GM23338 (cell line): ENCODE measurements around the gene COPS6. TPM values are rescaled to one million over a fixed set of nuclear protein-coding genes. Genes with fewer than 3 reads are reported as not detected.

Experiments
- ATAC-seq: fragments of 200-7000 bp; cut with Tn5 transposase; 3 replicates; pipeline ENCODE4 v1.9.1; 2020
- DNase-seq: peaks from one replicate; pipeline ENCODE4 v3.0.0-alpha.2; 2015; ENCODE audit warnings: low spot score
- H2AFZ ChIP-seq: fragments of 200-600 bp; sonication (generic); 2 replicates; pipeline ENCODE4 v1.8.0; 2016; ENCODE audit warnings: antibody characterized with exemption, mild to moderate bottlenecking, moderate library complexity
- H3F3A ChIP-seq: fragments of 200-600 bp; sonication (generic); replicated peaks from 2 replicates; pipeline ENCODE4 v1.8.0; 2017; ENCODE audit warnings: antibody characterized with exemption, mixed run types, low read depth
- H3K27ac ChIP-seq: fragments of 200-600 bp; sonication (generic); 2 replicates; pipeline ENCODE4 v1.6.1; 2016; ENCODE audit warnings: low read depth
- H3K27me3 ChIP-seq: fragments of 200-600 bp; sonication (generic); 2 replicates; pipeline ENCODE4 v1.8.0; 2016; ENCODE audit warnings: mild to moderate bottlenecking, mixed run types, moderate library complexity; ENCODE audit not compliant: insufficient read depth
- H3K36me3 ChIP-seq: fragments of 200-600 bp; sonication (generic); 2 replicates; pipeline ENCODE4 v1.8.0; 2016; ENCODE audit warnings: mild to moderate bottlenecking; ENCODE audit not compliant: insufficient read depth
- H3K4me1 ChIP-seq: fragments of 200-600 bp; sonication (generic); 2 replicates; pipeline ENCODE4 v1.8.0; 2016; ENCODE audit warnings: mild to moderate bottlenecking, moderate library complexity; ENCODE audit not compliant: insufficient read depth
- H3K4me2 ChIP-seq: fragments of 200-600 bp; sonication (generic); 2 replicates; pipeline ENCODE4 v1.7.1; 2017; ENCODE audit warnings: mixed run types
- H3K4me3 ChIP-seq: fragments of 200-600 bp; sonication (generic); 2 replicates; pipeline ENCODE4 v1.6.1; 2016; ENCODE audit warnings: mixed run types
- H3K79me2 ChIP-seq: fragments of 200-600 bp; sonication (generic); replicated peaks from 2 replicates; pipeline ENCODE4 v1.8.0; 2017; ENCODE audit warnings: mild to moderate bottlenecking; ENCODE audit not compliant: insufficient read depth
- H3K9me2 ChIP-seq: fragments of 200-600 bp; sonication (generic); 2 replicates; pipeline ENCODE4 v1.8.0; 2017; ENCODE audit not compliant: insufficient read depth
- H4K20me1 ChIP-seq: fragments of 200-600 bp; sonication (generic); replicated peaks from 2 replicates; pipeline ENCODE4 v1.8.0; 2017; ENCODE audit warnings: mild to moderate bottlenecking; ENCODE audit not compliant: insufficient read depth
- H3K27ac Mint-ChIP-seq: 2 replicates; pipeline ENCODE4 v1.8.0; 2020; ENCODE audit warnings: inconsistent platforms, mild to moderate bottlenecking, moderate library complexity, mixed read lengths
- H3K27me3 Mint-ChIP-seq: 3 replicates; pipeline ENCODE4 v1.8.0; 2022; ENCODE audit warnings: low read depth, mild to moderate bottlenecking, moderate library complexity, mixed read lengths, inconsistent platforms; ENCODE audit not compliant: insufficient read depth, poor library complexity
- H3K36me3 Mint-ChIP-seq: 3 replicates; pipeline ENCODE4 v1.8.0; 2021; ENCODE audit warnings: low read depth, mild to moderate bottlenecking, inconsistent platforms, moderate library complexity, mixed read lengths
- H3K4me1 Mint-ChIP-seq: 3 replicates; pipeline ENCODE4 v1.8.0; 2020; ENCODE audit warnings: mild to moderate bottlenecking, inconsistent platforms, mixed read lengths
- H3K4me3 Mint-ChIP-seq: 3 replicates; pipeline ENCODE4 v1.8.0; 2021; ENCODE audit warnings: moderate library complexity, mild to moderate bottlenecking, inconsistent platforms, mixed read lengths
- H3K9me3 Mint-ChIP-seq: 3 replicates; pipeline ENCODE4 v1.8.0; 2020; ENCODE audit warnings: moderate library complexity, mild to moderate bottlenecking, inconsistent platforms, mixed read lengths
- CREB1 ChIP-seq: fragments of 250-450 bp; sonication (Bioruptor Pico); IDR thresholded peaks from 2 replicates; pipeline ENCODE4 v1.5.0; 2020; ENCODE audit warnings: low read depth, mild to moderate bottlenecking, moderate library complexity
- CTCF ChIP-seq, 2 experiments: fragments of 200-600 bp in 1 of 2; sonication (generic) in 1 of 2; conservative IDR thresholded peaks; 2 replicates each; pipeline versions ENCODE4 v1.5.1 to v1.6.1; 2016 to 2017; ENCODE audit warnings: antibody characterized with exemption in 2 of 2, low read depth in 2 of 2, mild to moderate bottlenecking in 2 of 2, moderate library complexity in 1 of 2
- ETS1 ChIP-seq: IDR thresholded peaks from 2 replicates; pipeline ENCODE4 v1.6.1; 2016; ENCODE audit warnings: antibody characterized with exemption
- JUNB ChIP-seq: IDR thresholded peaks from one replicate; pipeline ENCODE4 v1.6.1; 2016; ENCODE audit warnings: antibody characterized with exemption; ENCODE audit not compliant: unreplicated experiment
- NANOG ChIP-seq: IDR thresholded peaks from 2 replicates; pipeline ENCODE4 v1.6.1; 2016; ENCODE audit warnings: antibody characterized with exemption, borderline replicate concordance
- POLR2AphosphoS5 ChIP-seq: IDR thresholded peaks from 2 replicates; pipeline ENCODE4 v1.6.1; 2016; ENCODE audit warnings: antibody characterized with exemption, low read depth
- REST ChIP-seq: IDR thresholded peaks from one replicate; pipeline ENCODE4 v1.6.1; 2018; ENCODE audit warnings: antibody characterized with exemption; ENCODE audit not compliant: unreplicated experiment
- STAT1 ChIP-seq: IDR thresholded peaks from one replicate; pipeline ENCODE4 v1.6.1; 2016; ENCODE audit warnings: antibody characterized with exemption; ENCODE audit not compliant: unreplicated experiment
- ZNF114 ChIP-seq: fragments of 250-450 bp; sonication (Bioruptor Pico); IDR thresholded peaks from 2 replicates; pipeline ENCODE4 v1.5.0; 2020; ENCODE audit warnings: mild to moderate bottlenecking, moderate library complexity
- ZNF331 ChIP-seq: fragments of 250-450 bp; sonication (Bioruptor Pico); IDR thresholded peaks from 2 replicates; pipeline ENCODE4 v1.5.0; 2020; ENCODE audit warnings: low read depth, mild to moderate bottlenecking, moderate library complexity
- polyA plus RNA-seq: library from polyadenylated mRNA; unstranded; fragments of >200 nt; fragmentation: Nextera tagmentation; extraction: Ambion mirVana; gene quantifications from 2 replicates; pipeline ENCODE4 v1.2.1, GENCODE V29; 2016
- total RNA-seq: library from RNA; depleted of rRNA; stranded (reverse); fragments of >200 nt; shearing (Covaris generic); gene quantifications from 2 replicates; pipeline ENCODE4 v1.2.3, GENCODE V29; 2014

The COPS6 gene
- total and polyA plus RNA-seq, 2 experiments from 2014 or later: 89.8 to 198 TPM

- TF ChIP-seq JUNB: no peak
- TF ChIP-seq POLR2AphosphoS5: peak; percentile 80
- TF ChIP-seq CREB1 (CRISPR knock-in tag): peak; percentile 62
- Histone ChIP-seq H3K9me2 (no peaks in the 10 kb centered on the region), H4K20me1 (peaks cover 33% of the 10 kb centered on the region), H3K79me2 (peaks cover 57% of the 10 kb centered on the region), H3K27me3 (no peaks in the 10 kb centered on the region), H2AFZ (peak within 1 kb of the TSS; percentile 66; the same call in 1 of the 2 replicates), H3K4me2 (peak within 1 kb of the TSS; percentile 100), H3K4me1 (peaks cover 13% of the 10 kb centered on the region), H3K36me3 (peaks cover 39% of the 10 kb centered on the region), H3K4me3 (peak within 1 kb of the TSS; percentile 100), H3F3A (peaks cover 46% of the 10 kb centered on the region), H3K27ac (peak within 1 kb of the TSS; percentile 100)
- peaks cover 52% of the 10 kb centered on the region for H3K27me3 Mint-ChIP-seq
- peaks cover 5% of the 10 kb centered on the region; the same call in 2 of the 3 replicates for H3K9me3 Mint-ChIP-seq
- ATAC-seq: peak; percentile 83
- H3K4me1 Mint-ChIP-seq: peaks cover 36% of the 10 kb centered on the region
- peak within 1 kb of the TSS; percentile 95 for H3K4me3 Mint-ChIP-seq
- H3K27ac Mint-ChIP-seq: peak within 1 kb of the TSS; percentile 99
- DNase-seq: peak; percentile 99
- peaks cover 76% of the 10 kb centered on the region for H3K36me3 Mint-ChIP-seq
These were observed 12.5 kb downstream of the COPS6 start, which contains the start of the genes AP4M1 and MCM7 for GRCh38 chr7:100101016-100101862. AP4M1 (plus strand) TSS chr7:100101643; CDS start chr7:100101715, 72 bp downstream. MCM7 (minus strand) TSS chr7:100101397; CDS start chr7:100101294, 103 bp downstream.

- H3K27ac Mint-ChIP-seq: peak overlapping the region; percentile 99; the same call in 1 of the 2 replicates
- H3F3A ChIP-seq: peaks cover 28% of the 10 kb centered on the region
- H3K4me3 ChIP-seq: peak overlapping the region; percentile 100; the same call in 1 of the 2 replicates
- H4K20me1 ChIP-seq: peaks cover 16% of the 10 kb centered on the region
- no peak overlapping the region for H2AFZ ChIP-seq
- no peak overlapping the region for H3K4me2 ChIP-seq
- H3K27ac ChIP-seq: no peak overlapping the region
- DNase-seq: no peak
- H3K4me1 ChIP-seq: peaks cover 13% of the 10 kb centered on the region
- H3K9me2 ChIP-seq: no peaks in the 10 kb centered on the region
- H3K36me3 Mint-ChIP-seq: peaks cover 72% of the 10 kb centered on the region
- H3K4me1 Mint-ChIP-seq: peaks cover 27% of the 10 kb centered on the region
- peaks cover 23% of the 10 kb centered on the region for H3K36me3 ChIP-seq
- H3K79me2 ChIP-seq: peaks cover 37% of the 10 kb centered on the region
- H3K27me3 ChIP-seq: no peaks in the 10 kb centered on the region
- no peaks in the 10 kb centered on the region for H3K9me3 Mint-ChIP-seq
- ATAC-seq: no peak
- H3K27me3 Mint-ChIP-seq: peaks cover 58% of the 10 kb centered on the region
- H3K4me3 Mint-ChIP-seq: peak overlapping the region; percentile 95
- TF ChIP-seq POLR2AphosphoS5 (no peak), CREB1 (CRISPR knock-in tag) (no peak), NANOG (no peak), REST (no peak), ETS1 (no peak), ZNF114 (CRISPR knock-in tag) (no peak), ZNF331 (no peak), CTCF (conservative IDR thresholded peaks at IDR 0.05; ENCODE audit: low read depth in 2 of 2) (no peak), STAT1 (no peak)
These were observed 14.4 kb downstream of the COPS6 start for GRCh38 chr7:100102950-100103840.
